Germinal center (tissue), 1 donor: ENCODE measurements around the gene OLFML2A.

ENCODE experiments used
- DNase-seq: peaks from one replicate; pipeline ENCODE4 v3.0.0; 2012; ENCODE audit warnings: mixed read lengths, low spot score

Gene OLFML2A

GRCh38 chr9:124854161-124854560 is 77.2 kb downstream of the OLFML2A start:
- DNase-seq: no peak

- DNase-seq: no peak
These were observed 77.9 kb downstream of the OLFML2A start for GRCh38 chr9:124854822-124855221.

- DNase-seq: no peak
These were observed 78.6 kb downstream of the OLFML2A start for GRCh38 chr9:124855566-124855943.

DNA sequence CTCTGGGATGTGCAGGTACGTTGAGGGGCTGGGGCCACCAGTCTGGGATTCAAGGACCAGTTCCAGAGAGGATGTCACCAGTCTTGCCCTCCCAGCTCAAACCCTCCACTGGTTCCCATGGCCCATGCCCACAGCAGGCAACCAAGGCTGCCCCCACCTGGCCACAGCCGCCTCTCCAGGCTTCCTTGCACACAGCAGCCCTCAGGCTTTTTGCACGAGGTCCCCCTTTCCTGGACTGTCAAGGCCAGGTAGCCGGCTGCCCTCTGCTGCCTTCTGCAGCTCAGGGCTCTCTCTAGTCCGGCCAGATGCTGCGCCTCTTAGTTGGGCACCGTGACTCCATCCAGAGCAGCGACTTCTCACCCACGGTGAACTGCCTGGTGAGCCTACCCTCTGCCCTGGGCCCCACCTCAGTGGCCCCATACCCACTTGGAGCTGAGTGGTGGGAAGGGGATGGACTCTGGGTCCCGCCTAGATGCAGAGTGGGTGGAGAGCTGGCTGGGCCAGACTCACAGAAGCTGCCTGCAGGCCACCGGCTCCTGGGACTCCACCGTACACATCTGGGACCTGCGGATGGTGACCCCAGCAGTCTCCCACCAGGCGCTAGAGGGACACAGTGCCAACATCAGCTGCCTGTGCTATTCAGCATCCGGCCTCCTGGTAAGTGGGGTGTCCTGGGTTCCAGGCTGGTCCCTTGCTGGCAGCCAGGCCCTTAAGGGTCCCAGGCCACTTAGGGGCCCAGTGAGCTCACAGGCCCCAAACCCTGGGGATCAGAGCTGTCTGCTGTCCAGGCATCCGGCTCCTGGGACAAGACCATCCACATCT is 79.2 kb downstream of the OLFML2A start:
- DNase-seq: no peak

DNA sequence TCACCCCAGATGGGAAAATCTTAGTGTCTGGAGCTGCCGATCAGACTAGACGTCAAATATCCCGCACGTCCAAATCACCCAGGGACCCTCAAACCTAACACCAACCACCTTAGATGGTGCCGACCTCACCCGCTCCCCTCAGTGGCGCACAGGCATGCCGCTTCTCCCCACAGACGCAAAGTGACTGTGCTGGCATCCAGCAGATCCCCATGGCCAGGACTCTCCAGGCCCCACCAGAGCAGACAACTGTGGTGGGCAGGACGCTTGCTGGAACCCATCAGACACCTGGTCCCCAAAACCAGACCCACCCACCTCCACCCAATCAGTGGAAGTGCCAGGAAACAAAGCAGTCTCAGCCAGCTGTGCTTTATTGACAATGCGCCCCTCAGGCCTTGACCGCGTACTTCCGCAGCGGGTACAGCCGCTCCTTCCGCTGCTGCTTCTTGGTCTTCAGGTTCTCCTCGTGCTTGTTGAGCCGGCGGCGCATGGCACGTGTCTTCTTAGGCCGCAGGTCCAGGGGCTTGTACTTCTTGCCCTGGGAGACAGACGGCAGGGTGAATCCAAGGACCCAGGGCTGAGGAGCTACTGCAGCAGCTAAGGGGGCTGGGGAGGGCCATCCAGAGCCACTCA is 80.7 kb downstream of the OLFML2A start:
- no peak for DNase-seq

GRCh38 chr9:124858330-124859046 is 81.6 kb downstream of the OLFML2A start:
- DNase-seq: no peak

- DNase-seq: no peak
These were observed 83.1 kb downstream of the OLFML2A start for GRCh38 chr9:124859803-124860581.

- DNase-seq: no peak
These were observed 83.8 kb downstream of the OLFML2A start for GRCh38 chr9:124860582-124861341.

GRCh38 chr9:124861342-124862229 is 84.7 kb downstream of the OLFML2A start, which contains the start of the genes ARPC5L and RPL35:
Gene ARPC5L, plus strand, starts transcription at chr9:124862130. Its CDS starts 7,161 bp downstream, at chr9:124869291.
Gene RPL35, minus strand, starts transcription at chr9:124861957. Its CDS starts 45 bp downstream, at chr9:124861912.
- DNase-seq: peak; percentile 99

- DNase-seq: no peak
These were observed 86.5 kb downstream of the OLFML2A start for GRCh38 chr9:124863371-124863871.
